ENCODE measurements around the gene KIF3A. TPM values are rescaled to one million over a fixed set of nuclear protein-coding genes. Genes with fewer than 3 reads are reported as not detected.
"Not testable (repeated sequence)": the region's sequence is repeated elsewhere in the genome, so short reads cannot be mapped to it uniquely, and the experiment has no call there.

The KIF3A gene
- total RNA-seq, 1 donor from 2014 or later: 10.5 TPM

GRCh38 chr5:132704875-132705274 is 32.5 kb downstream of the KIF3A start:
- H3K36me3 ChIP-seq: peaks cover 25% of the 10 kb centered on the region
- H3K4me3 ChIP-seq: no peak overlapping the region
- H3K27me3 ChIP-seq: no peaks in the 10 kb centered on the region
- no peaks in the 10 kb centered on the region for H3K4me1 ChIP-seq
- H3K27ac ChIP-seq: no peak overlapping the region
- H3K9me3 ChIP-seq: no peaks in the 10 kb centered on the region
- TF ChIP-seq CTCF (IDR thresholded peaks at IDR 0.05): no peak
- ATAC-seq: no peak
- no peak for DNase-seq
- intact Hi-C loops (cut with DNase I): no loop called here

GRCh38 chr5:132695956-132696355 is 41.4 kb downstream of the KIF3A start:
- no peak for DNase-seq
- intact Hi-C loops (cut with DNase I): no loop called here
- no peaks in the 10 kb centered on the region for H3K4me1 ChIP-seq
- no peaks in the 10 kb centered on the region for H3K27me3 ChIP-seq
- no peak for ATAC-seq
- no peak for TF ChIP-seq CTCF (IDR thresholded peaks at IDR 0.05)
- peaks cover 34% of the 10 kb centered on the region for H3K36me3 ChIP-seq
- H3K9me3 ChIP-seq: no peaks in the 10 kb centered on the region
- H3K4me3 ChIP-seq: no peak overlapping the region
- no peak overlapping the region for H3K27ac ChIP-seq

- Histone ChIP-seq H3K36me3 (peaks cover 6% of the 10 kb centered on the region), H3K4me3 (no peak overlapping the region), H3K9me3 (no peaks in the 10 kb centered on the region), H3K4me1 (no peaks in the 10 kb centered on the region), H3K27me3 (no peaks in the 10 kb centered on the region), H3K27ac (no peak overlapping the region)
- DNase-seq (no peak), ATAC-seq (no peak)
- intact Hi-C loops (cut with DNase I): no loop called here
- TF ChIP-seq CTCF (IDR thresholded peaks at IDR 0.05): no peak
These were observed 44.7 kb downstream of the KIF3A start for GRCh38 chr5:132692632-132692967.

- intact Hi-C loops (cut with DNase I); H3K36me3 ChIP-seq; H3K4me1 ChIP-seq; H3K4me3 ChIP-seq; H3K27ac ChIP-seq; H3K9me3 ChIP-seq; H3K27me3 ChIP-seq; ATAC-seq; DNase-seq: not testable (repeated sequence)
These were observed 45.4 kb downstream of the KIF3A start for GRCh38 chr5:132691755-132692631.

- DNase-seq: no peak
- no peak for TF ChIP-seq CTCF (IDR thresholded peaks at IDR 0.05)
- no peak overlapping the region for H3K4me3 ChIP-seq
- ATAC-seq: no peak
- H3K4me1 ChIP-seq: no peaks in the 10 kb centered on the region
- H3K9me3 ChIP-seq: no peaks in the 10 kb centered on the region
- H3K27me3 ChIP-seq: no peaks in the 10 kb centered on the region
- no peak overlapping the region for H3K27ac ChIP-seq
- intact Hi-C loops (cut with DNase I): no loop called here
- H3K36me3 ChIP-seq: no peaks in the 10 kb centered on the region
These were observed 47.2 kb downstream of the KIF3A start for GRCh38 chr5:132690156-132690555.

- Histone ChIP-seq H3K36me3 (no peaks in the 10 kb centered on the region), H3K4me1 (no peaks in the 10 kb centered on the region), H3K27me3 (no peaks in the 10 kb centered on the region), H3K9me3 (no peaks in the 10 kb centered on the region), H3K4me3 (no peak overlapping the region), H3K27ac (no peak overlapping the region)
- DNase-seq (no peak), ATAC-seq (no peak)
- no peak for TF ChIP-seq CTCF (IDR thresholded peaks at IDR 0.05)
- intact Hi-C loops (cut with DNase I): no loop called here
These were observed 47.8 kb downstream of the KIF3A start for GRCh38 chr5:132689513-132689912.

Measured in upper lobe of right lung (tissue), 1 donor.